Ishikawa (cell line): ENCODE measurements around the gene KIF13A.

Source experiments
- EP300 ChIP-seq: IDR thresholded peaks from 2 replicates; pipeline ENCODE4 v1.6.1; 2012; ENCODE audit warnings: borderline replicate concordance
- FOXM1 ChIP-seq: IDR thresholded peaks from 2 replicates; pipeline ENCODE4 v1.6.1; 2012; ENCODE audit warnings: low read depth, borderline replicate concordance
- MAX ChIP-seq: IDR thresholded peaks from 2 replicates; pipeline ENCODE4 v1.6.1; 2012
- NFIC ChIP-seq: IDR thresholded peaks from 2 replicates; pipeline ENCODE4 v1.6.1; 2012
- RAD21 ChIP-seq: IDR thresholded peaks from 2 replicates; pipeline ENCODE4 v1.6.1; 2012; ENCODE audit warnings: low read depth
- REST ChIP-seq: IDR thresholded peaks from 2 replicates; pipeline ENCODE4 v1.6.1; 2012; ENCODE audit warnings: low read depth, mild to moderate bottlenecking
- TAF1 ChIP-seq: IDR thresholded peaks from 2 replicates; pipeline ENCODE4 v1.6.1; 2012; ENCODE audit warnings: low read depth, mild to moderate bottlenecking
- TCF12 ChIP-seq: IDR thresholded peaks from 2 replicates; pipeline ENCODE4 v1.6.1; 2012; ENCODE audit warnings: low read depth
- USF1 ChIP-seq: IDR thresholded peaks from 2 replicates; pipeline ENCODE4 v1.6.1; 2012
- YY1 ChIP-seq: IDR thresholded peaks from 2 replicates; pipeline ENCODE4 v1.6.1; 2012; ENCODE audit warnings: low read depth

- TF ChIP-seq EP300 (no peak), TAF1 (0 out of 2 replicates have a peak, but pooled peaks have one; percentile 8), TCF12 (no peak), NFIC (no peak), FOXM1 (no peak), MAX (no peak), YY1 (no peak), REST (no peak), USF1 (no peak), RAD21 (no peak)
These were observed 1.3 kb downstream of the KIF13A start for GRCh38 chr6:17985934-17986655.
